GM13977 (cell line): Measurements from ENCODE around the gene STARD13.

ENCODE experiments used
- DNase-seq: peaks from one replicate; pipeline ENCODE4 v3.0.0; 2012; ENCODE audit warnings: low spot score
- in situ Hi-C: fragments of 300-500 bp; cut with MboI; formaldehyde crosslinking; loops from one replicate; pipeline ENCODE4 v1.12.0; 2022; ENCODE audit warnings: low sequenced_read_pairs, low pct_unique_long_range_greater_than_20kb, mixed read lengths, inconsistent platforms; ENCODE audit not compliant: unreplicated experiment
- TF ChIP-seq, protein P1 (sequence below): IDR thresholded peaks from 2 replicates; pipeline ENCODE4 v1.5.1; 2012; ENCODE audit warnings: mild to moderate bottlenecking, control low read depth; ENCODE audit not compliant: insufficient read depth; ENCODE audit errors: extremely low read depth, missing control alignments

The STARD13 gene

DNA sequence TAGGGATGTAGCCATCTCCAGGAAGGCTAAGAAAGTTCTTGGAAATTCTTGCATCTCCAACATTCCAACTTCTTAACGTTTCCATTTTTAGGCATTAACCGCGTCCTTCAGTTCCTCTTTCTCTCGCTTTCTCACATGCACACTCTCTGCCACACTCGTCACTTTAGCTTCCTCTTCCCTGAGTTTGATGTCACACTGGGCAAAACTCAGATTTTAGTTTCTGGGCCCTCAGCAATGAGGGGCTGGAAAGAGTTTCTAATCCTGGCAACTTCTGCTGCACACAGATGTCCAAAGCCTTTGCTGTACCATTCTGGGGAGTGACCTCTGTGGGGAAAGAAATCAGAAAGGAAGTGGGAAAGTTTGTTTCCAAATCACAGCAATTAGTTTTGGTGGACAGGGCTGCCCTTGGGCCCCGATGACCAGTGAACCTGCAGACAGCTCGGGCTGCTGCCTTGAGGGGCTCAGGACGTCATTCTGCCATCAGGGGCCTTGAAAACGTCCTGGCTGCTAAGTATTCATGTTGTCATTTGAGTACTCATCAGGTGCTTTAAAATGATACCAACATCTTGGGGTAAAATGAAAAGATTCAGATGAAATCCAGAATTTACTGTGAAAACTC, 180.1 kb downstream of the STARD13 start:
- no peak for DNase-seq
- in situ Hi-C loops = no loop called here
- TF ChIP-seq, protein P1, sequence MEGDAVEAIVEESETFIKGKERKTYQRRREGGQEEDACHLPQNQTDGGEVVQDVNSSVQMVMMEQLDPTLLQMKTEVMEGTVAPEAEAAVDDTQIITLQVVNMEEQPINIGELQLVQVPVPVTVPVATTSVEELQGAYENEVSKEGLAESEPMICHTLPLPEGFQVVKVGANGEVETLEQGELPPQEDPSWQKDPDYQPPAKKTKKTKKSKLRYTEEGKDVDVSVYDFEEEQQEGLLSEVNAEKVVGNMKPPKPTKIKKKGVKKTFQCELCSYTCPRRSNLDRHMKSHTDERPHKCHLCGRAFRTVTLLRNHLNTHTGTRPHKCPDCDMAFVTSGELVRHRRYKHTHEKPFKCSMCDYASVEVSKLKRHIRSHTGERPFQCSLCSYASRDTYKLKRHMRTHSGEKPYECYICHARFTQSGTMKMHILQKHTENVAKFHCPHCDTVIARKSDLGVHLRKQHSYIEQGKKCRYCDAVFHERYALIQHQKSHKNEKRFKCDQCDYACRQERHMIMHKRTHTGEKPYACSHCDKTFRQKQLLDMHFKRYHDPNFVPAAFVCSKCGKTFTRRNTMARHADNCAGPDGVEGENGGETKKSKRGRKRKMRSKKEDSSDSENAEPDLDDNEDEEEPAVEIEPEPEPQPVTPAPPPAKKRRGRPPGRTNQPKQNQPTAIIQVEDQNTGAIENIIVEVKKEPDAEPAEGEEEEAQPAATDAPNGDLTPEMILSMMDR = no peak

DNA sequence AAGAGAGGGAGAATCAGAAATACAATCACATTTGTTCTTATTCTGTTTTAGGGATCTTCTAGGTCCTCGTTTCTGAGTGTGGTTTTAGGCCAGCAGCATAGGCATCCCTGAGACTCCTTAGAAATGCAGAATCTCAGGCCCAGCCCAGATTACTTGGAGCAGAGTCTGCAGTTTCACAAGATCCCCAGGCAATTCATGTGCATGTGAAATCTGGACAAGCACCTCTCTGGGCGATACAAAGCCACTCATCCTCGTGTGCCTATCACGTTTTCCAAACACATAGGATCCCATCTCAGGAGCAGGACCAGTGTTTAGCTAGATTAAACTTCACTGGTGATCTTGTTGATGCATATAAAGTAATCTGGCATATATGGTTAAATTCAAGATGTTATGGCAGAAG, 182.1 kb downstream of the STARD13 start:
- no peak for DNase-seq
- in situ Hi-C loops = no loop called here
- TF ChIP-seq, protein P1 = no peak

DNA sequence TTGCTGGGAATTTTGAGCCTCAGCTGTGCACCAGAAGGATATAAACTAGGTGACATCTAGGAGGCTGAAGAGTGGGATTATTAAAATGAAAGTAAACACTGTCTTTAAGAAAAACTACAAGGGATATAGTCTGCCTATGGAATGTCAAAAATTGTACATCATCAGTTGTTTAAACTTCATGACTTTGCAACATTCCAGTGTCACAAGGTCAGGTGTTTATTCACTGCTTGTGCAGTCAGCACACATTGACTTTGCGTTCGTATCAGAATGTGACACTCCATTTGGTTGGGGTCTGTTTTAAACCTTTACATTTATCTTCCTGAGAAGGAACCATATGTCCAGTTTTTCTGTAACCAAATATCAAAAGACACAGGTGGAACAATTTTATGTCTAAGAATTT, 183.7 kb downstream of the STARD13 start:
- DNase-seq = no peak
- in situ Hi-C loops = no loop called here
- TF ChIP-seq, protein P1 = no peak

DNA sequence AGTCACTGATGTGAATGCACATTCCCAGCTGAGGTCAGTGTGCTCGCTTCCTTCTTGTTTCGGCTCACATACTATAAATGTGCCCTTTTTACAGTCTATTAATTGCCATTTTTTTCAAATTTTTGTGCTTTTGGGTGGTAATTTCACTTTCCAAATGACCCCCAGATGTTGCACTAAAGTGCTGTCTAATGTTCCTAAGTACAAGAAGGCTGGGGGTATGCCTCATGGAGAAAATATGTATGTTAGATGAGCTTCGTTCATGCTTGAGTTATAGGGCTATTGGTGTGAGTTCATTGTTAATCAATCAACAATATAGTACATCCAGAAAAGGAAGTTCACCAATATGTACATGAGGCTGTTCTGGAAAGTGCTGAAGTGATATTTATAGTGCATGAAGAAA, 184.7 kb downstream of the STARD13 start:
- in situ Hi-C loops = no loop called here
- no peak for DNase-seq
- TF ChIP-seq, protein P1 = no peak

DNA sequence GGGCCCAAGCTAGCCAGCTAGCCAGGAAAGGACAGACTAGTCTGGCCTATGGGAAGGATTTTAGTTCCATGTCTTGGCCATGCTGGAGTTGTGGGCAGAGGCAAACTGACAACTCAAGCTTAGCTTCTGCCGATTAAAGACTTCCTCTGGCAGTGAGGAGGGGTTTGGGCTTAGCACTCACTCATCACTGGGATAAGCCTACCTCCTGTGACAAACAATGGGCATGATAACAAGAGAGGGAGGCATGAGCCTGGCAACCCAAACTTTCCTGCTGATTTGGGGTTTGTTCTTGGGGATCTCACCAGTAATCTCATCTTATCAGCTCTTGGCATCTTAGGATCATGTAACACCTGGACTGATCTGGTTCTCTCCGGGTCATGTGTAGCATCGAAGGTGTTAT, 185.7 kb downstream of the STARD13 start:
- TF ChIP-seq, protein P1 = no peak
- no peak for DNase-seq
- in situ Hi-C loops = no loop called here

DNA sequence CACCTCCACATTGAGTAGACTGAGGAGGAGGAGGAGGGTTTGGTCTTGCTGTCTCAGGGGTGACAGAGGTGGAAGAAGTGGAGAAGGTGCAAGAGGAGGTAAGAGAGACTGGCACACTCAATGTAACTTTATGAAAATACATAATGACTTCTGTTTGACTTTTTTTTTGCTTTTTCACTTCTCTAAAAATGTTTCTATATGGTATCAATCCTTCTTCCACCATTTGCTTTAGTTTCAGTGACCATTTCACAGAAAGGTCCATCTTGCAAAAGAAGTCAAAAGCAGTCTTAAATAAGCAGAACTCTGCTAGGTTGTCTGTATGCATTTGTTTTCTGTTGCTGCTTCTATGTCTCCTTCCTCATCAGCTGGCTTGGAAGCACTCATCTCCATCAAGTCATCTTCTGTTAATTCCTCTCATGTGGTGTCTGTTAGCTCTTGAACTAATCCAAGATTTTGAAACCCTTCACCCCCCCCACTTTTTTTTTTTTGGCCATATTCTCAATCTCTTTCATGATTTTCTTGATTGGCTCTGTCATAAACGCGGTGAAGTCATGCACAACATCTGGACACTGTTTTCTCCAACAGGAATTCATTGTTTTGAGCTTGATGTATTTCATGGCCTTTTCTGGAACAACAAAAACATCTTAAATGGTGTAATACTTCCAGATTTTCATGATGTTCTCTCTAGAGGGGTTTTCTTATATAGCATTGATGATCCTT, 188.5 kb downstream of the STARD13 start:
- in situ Hi-C loops = no loop called here
- DNase-seq = no peak
- TF ChIP-seq, protein P1 = no peak
